ENCODE data around the gene CD274. TPM values are rescaled to one million over a fixed set of nuclear protein-coding genes. Genes with fewer than 3 reads are reported as not detected.

The CD274 gene
- total RNA-seq, 1 donor from 2014 or later = 2.2 TPM

DNA sequence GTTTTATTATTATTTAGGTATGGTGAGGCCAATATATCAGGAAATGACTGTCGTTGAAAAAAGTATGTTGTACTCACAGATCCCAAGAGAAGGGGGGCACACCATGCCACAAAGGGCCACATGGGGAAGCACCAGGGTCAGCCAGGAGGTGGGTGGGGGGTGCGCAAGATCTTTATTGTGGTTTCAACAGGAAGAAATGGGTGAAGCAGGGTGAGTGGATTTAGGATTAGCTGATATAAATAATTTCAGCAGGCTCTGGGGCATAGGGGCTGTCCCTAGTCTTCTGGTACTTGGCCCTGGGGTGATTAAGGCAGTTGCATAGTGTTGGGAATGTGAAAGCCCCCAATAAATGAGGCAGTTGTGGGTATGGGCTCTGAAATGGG, 68.6 kb downstream of the CD274 start:
- H3K36me3 ChIP-seq = no peaks in the 10 kb centered on the region
- no peak overlapping the region for H3K4me3 ChIP-seq
- H3K27me3 ChIP-seq = no peaks in the 10 kb centered on the region
- peaks cover 13% of the 10 kb centered on the region for H3K4me1 ChIP-seq
- intact Hi-C loops (cut with DNase I) = no loop called here
- TF ChIP-seq, protein P1, sequence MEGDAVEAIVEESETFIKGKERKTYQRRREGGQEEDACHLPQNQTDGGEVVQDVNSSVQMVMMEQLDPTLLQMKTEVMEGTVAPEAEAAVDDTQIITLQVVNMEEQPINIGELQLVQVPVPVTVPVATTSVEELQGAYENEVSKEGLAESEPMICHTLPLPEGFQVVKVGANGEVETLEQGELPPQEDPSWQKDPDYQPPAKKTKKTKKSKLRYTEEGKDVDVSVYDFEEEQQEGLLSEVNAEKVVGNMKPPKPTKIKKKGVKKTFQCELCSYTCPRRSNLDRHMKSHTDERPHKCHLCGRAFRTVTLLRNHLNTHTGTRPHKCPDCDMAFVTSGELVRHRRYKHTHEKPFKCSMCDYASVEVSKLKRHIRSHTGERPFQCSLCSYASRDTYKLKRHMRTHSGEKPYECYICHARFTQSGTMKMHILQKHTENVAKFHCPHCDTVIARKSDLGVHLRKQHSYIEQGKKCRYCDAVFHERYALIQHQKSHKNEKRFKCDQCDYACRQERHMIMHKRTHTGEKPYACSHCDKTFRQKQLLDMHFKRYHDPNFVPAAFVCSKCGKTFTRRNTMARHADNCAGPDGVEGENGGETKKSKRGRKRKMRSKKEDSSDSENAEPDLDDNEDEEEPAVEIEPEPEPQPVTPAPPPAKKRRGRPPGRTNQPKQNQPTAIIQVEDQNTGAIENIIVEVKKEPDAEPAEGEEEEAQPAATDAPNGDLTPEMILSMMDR (IDR thresholded peaks at IDR 0.05) = no peak
- TF ChIP-seq POLR2AphosphoS5 (IDR thresholded peaks at IDR 0.05; ENCODE audit: insufficient read depth in 1 of 2, low read depth in 1 of 2) (no peak), POLR2A (IDR thresholded peaks at IDR 0.05) (no peak)
- H3K9me3 ChIP-seq = no peaks in the 10 kb centered on the region
- DNase-seq (ENCODE audit: extremely low spot score in 2 of 2) = no peak
- H3K27ac ChIP-seq = no peak overlapping the region

Other genes starting within 250 kb of the CD274 start
- not detected for gene INSL4, start 219.1 kb upstream of the CD274 start, total RNA-seq
- not detected for gene RLN2, start 145.8 kb upstream of the CD274 start, total RNA-seq
- not detected for gene RLN1, start 110.7 kb upstream of the CD274 start, total RNA-seq
- gene PLGRKT, start 12.6 kb upstream of the CD274 start, total RNA-seq = 10.1 TPM
- gene PDCD1LG2, start 60.0 kb downstream of the CD274 start, total RNA-seq = 1.2 TPM
- gene RIC1, start 178.6 kb downstream of the CD274 start, total RNA-seq = 49.8 TPM

Data from vagina (tissue), 2 donors.